HEK293 (cell line): ENCODE results near the gene ERMARD.

Source experiments
- CTCF ChIP-seq: fragments of 450-650 bp; formaldehyde crosslinking; IDR thresholded peaks from 2 replicates; pipeline ENCODE4 v1.5.1; 2016; ENCODE audit warnings: missing biosample characterization, missing genetic modification characterization
- KLF16 ChIP-seq: fragments of 450-650 bp; formaldehyde crosslinking; IDR thresholded peaks from 2 replicates; pipeline ENCODE4 v1.5.1; 2017; ENCODE audit warnings: missing biosample characterization, missing genetic modification characterization
- REST ChIP-seq: fragments of 450-650 bp; formaldehyde crosslinking; IDR thresholded peaks from 2 replicates; pipeline ENCODE4 v1.5.1; 2016; ENCODE audit warnings: missing biosample characterization, missing genetic modification characterization
- SETDB1 ChIP-seq: IDR thresholded peaks from one replicate; pipeline ENCODE4 v1.6.1; 2017; ENCODE audit warnings: mild to moderate bottlenecking, low read length, moderate library complexity, mixed read lengths; ENCODE audit not compliant: insufficient read length
- ZBTB20 ChIP-seq: fragments of 450-650 bp; formaldehyde crosslinking; IDR thresholded peaks from 2 replicates; pipeline ENCODE4 v1.5.1; 2016; ENCODE audit warnings: missing biosample characterization, missing genetic modification characterization
- ZNF133 ChIP-seq: fragments of 450-650 bp; formaldehyde crosslinking; IDR thresholded peaks from 2 replicates; pipeline ENCODE4 v1.5.1; 2016; ENCODE audit warnings: missing biosample characterization, missing genetic modification characterization
- ZNF274 ChIP-seq, 2 experiments: fragments of 200-500 bp in 1 of 2; fragments of 450-650 bp in 1 of 2; sonication (Bioruptor generic) in 1 of 2; formaldehyde crosslinking in 1 of 2; IDR thresholded peaks; 2 replicates each; pipeline versions ENCODE4 v1.5.1 to v1.6.1; 2014 to 2016; ENCODE audit warnings: borderline replicate concordance in 1 of 2, inconsistent platforms in 1 of 2, low read length in 1 of 2, missing biosample characterization in 1 of 2, missing genetic modification characterization in 1 of 2
- ZNF362 ChIP-seq: fragments of 450-650 bp; formaldehyde crosslinking; IDR thresholded peaks from 2 replicates; pipeline ENCODE4 v1.5.1; 2016; ENCODE audit warnings: missing biosample characterization, missing genetic modification characterization
- ZNF544 ChIP-seq: fragments of 450-650 bp; formaldehyde crosslinking; IDR thresholded peaks from 2 replicates; pipeline ENCODE4 v1.5.0; 2017; ENCODE audit warnings: missing biosample characterization, missing genetic modification characterization

DNA sequence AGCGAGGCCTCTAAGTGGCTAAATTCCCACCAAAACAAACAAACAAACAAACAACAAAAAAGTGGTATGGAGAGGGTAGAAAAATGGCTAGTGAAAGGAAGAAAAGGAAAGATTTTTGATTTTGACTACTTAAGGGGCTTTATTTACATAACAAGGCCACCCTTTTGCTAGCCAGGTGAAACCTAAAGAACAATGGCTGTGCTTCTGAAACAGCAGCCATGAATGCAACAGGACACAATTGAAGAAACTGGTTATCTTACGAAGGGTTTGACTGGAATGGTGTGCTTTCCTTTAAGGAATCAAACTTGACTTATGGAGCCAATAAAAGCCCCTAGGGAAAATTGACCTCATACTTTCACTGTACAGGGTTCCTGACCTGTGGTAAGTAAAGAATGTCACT is 68.9 kb downstream of the ERMARD start:
- TF ChIP-seq KLF16: no peak
- TF ChIP-seq ZNF133 (tag by site-specific recombination): no peak
- TF ChIP-seq CTCF: no peak
- no peak for TF ChIP-seq ZNF544 (tag by site-specific recombination)
- TF ChIP-seq ZNF362 (tag by site-specific recombination): no peak
- no peak for TF ChIP-seq ZBTB20
- TF ChIP-seq REST (tag by site-specific recombination): no peak
- TF ChIP-seq SETDB1: no peak
- TF ChIP-seq ZNF274 (IDR thresholded peaks at IDR 0.05; ENCODE audit: low read length): no peak
- TF ChIP-seq ZNF274 (tag by site-specific recombination; IDR thresholded peaks at IDR 0.05; ENCODE audit: borderline replicate concordance): no peak
